ENCODE results near the gene ANKRD66.

DNA sequence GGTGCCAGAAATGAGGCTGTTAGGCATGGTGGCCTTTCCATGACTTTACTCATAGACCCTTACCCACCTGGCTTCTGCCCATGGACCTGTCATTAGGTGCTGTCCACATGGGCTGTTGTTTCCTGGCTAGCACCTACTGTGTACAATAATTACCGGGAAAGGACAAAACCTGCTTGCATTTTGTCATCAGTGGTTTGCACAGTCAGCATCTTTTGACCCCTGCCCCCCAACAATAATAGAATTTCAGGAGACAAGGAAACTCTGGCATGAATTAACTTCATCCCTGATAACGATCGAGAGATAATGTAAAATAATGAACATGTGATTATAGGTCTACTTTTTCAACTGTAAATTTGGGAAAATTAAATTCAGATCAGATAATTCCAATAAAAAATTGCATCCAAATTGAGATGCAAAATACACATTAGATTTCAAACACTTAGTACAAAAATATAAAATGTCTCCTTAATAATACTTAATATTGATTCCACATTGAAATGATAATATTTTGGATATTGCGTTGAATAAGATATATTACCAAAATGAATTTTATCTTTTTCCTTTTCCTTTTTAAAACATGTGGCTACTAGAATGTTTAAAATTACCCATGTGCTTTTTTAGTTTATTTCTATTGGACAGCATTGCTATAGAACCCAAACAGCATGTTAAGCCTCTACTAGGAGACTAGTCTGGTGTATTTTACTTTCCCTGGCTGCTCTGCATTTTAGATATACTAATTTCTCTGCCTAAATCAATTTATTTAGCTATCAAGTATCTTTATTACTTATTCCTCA lies 12.4 kb downstream of the ANKRD66 start:
- TF ChIP-seq, protein P1, sequence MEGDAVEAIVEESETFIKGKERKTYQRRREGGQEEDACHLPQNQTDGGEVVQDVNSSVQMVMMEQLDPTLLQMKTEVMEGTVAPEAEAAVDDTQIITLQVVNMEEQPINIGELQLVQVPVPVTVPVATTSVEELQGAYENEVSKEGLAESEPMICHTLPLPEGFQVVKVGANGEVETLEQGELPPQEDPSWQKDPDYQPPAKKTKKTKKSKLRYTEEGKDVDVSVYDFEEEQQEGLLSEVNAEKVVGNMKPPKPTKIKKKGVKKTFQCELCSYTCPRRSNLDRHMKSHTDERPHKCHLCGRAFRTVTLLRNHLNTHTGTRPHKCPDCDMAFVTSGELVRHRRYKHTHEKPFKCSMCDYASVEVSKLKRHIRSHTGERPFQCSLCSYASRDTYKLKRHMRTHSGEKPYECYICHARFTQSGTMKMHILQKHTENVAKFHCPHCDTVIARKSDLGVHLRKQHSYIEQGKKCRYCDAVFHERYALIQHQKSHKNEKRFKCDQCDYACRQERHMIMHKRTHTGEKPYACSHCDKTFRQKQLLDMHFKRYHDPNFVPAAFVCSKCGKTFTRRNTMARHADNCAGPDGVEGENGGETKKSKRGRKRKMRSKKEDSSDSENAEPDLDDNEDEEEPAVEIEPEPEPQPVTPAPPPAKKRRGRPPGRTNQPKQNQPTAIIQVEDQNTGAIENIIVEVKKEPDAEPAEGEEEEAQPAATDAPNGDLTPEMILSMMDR (IDR thresholded peaks at IDR 0.05): no peak
- no peak for TF ChIP-seq POLR2A (IDR thresholded peaks at IDR 0.05)
